HL-60 (cell line): ENCODE measurements around the gene ECHDC1.

ENCODE experiments used
- DNase-seq, 2 experiments: peaks; one replicate each; pipeline ENCODE4 v3.0.0-alpha.2; 2010 to 2020; ENCODE audit warnings: low read depth in 1 of 2, low spot score in 1 of 2
- H3K27ac ChIP-seq: fragments of 250-450 bp; sonication (Bioruptor Pico); replicated peaks from 2 replicates; pipeline ENCODE4 v1.5.1; 2020; ENCODE audit warnings: mild to moderate bottlenecking, moderate library complexity
- H3K27me3 ChIP-seq: fragments of 250-450 bp; sonication (Bioruptor Pico); 2 replicates; pipeline ENCODE4 v1.5.1; 2021; ENCODE audit warnings: mild to moderate bottlenecking, moderate library complexity; ENCODE audit not compliant: insufficient read depth, poor library complexity, severe bottlenecking
- H3K4me3 ChIP-seq: replicated peaks from 2 replicates; pipeline ENCODE4 v1.5.1; 2011; ENCODE audit warnings: mild to moderate bottlenecking, control low read depth, low read length; ENCODE audit not compliant: insufficient read depth
- GABPA ChIP-seq: IDR thresholded peaks from 2 replicates; pipeline ENCODE4 v1.6.1; 2012; ENCODE audit warnings: low read depth
- POLR2AphosphoS5 ChIP-seq: IDR thresholded peaks from 2 replicates; pipeline ENCODE4 v1.6.1; 2012; ENCODE audit warnings: low read depth
- SPI1 ChIP-seq: IDR thresholded peaks from 2 replicates; pipeline ENCODE4 v1.6.1; 2012; ENCODE audit warnings: low read depth, mild to moderate bottlenecking, borderline replicate concordance
- TF ChIP-seq, protein P1 (sequence below): IDR thresholded peaks from one replicate; pipeline ENCODE4 v1.5.1; 2011; ENCODE audit warnings: low read length, control low read depth, inconsistent platforms; ENCODE audit not compliant: insufficient read depth
- TF ChIP-seq, protein P2 (sequence below): IDR thresholded peaks from 2 replicates; pipeline ENCODE4 v1.6.1; 2012; ENCODE audit warnings: low read depth; ENCODE audit not compliant: insufficient replicate concordance

ECHDC1 gene

DNA sequence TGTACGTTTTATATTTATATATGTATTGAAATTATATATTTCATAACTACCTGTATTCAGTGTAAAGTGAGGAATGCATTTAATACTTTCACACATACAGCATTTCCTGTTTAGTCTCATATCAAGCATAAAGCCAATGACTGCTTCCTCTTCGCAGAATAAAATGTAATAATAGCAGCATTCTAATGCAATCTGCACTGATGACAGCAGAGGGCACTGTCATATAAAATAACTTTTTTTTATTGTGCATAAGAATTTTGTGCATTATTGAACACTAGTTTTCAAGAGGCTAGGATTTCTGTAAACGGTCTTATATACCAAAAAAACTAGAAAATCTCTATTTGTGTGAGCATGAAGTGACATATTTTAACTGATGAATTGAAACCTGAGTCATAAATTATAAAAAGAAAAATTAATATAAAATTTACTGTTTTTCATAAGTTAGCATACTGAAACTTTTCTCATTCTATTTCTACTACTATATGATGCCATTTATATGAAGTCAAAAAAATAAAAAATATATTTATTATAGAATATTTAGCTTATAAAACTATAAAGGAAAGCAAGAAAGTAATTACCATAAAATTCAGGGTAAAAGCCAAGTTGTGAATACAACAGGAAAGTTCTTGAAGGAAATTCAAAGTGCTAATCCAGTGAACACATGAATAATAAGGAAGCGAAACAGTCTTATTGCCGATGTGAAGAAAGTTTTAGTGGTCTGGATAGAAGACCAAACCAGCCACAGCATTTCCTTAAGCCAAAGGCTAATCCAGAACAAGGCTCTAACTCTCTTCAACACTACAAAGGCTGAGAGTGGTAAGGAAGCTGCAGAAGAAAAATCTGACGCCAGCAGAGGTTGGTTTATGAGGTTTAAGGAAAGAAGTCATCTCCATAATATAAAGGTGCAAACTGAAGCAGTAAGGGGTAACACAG, 40.4 kb downstream of the ECHDC1 start:
- no peak for TF ChIP-seq POLR2AphosphoS5
- TF ChIP-seq, protein P1, sequence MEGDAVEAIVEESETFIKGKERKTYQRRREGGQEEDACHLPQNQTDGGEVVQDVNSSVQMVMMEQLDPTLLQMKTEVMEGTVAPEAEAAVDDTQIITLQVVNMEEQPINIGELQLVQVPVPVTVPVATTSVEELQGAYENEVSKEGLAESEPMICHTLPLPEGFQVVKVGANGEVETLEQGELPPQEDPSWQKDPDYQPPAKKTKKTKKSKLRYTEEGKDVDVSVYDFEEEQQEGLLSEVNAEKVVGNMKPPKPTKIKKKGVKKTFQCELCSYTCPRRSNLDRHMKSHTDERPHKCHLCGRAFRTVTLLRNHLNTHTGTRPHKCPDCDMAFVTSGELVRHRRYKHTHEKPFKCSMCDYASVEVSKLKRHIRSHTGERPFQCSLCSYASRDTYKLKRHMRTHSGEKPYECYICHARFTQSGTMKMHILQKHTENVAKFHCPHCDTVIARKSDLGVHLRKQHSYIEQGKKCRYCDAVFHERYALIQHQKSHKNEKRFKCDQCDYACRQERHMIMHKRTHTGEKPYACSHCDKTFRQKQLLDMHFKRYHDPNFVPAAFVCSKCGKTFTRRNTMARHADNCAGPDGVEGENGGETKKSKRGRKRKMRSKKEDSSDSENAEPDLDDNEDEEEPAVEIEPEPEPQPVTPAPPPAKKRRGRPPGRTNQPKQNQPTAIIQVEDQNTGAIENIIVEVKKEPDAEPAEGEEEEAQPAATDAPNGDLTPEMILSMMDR: peak; percentile 56
- TF ChIP-seq SPI1: peak; percentile 26; the same call in 1 of the 2 replicates
- DNase-seq: peak; percentile 22 to 39
- no peak overlapping the region for H3K27ac ChIP-seq
- H3K4me3 ChIP-seq: no peak overlapping the region
- no peaks in the 10 kb centered on the region for H3K27me3 ChIP-seq

DNA sequence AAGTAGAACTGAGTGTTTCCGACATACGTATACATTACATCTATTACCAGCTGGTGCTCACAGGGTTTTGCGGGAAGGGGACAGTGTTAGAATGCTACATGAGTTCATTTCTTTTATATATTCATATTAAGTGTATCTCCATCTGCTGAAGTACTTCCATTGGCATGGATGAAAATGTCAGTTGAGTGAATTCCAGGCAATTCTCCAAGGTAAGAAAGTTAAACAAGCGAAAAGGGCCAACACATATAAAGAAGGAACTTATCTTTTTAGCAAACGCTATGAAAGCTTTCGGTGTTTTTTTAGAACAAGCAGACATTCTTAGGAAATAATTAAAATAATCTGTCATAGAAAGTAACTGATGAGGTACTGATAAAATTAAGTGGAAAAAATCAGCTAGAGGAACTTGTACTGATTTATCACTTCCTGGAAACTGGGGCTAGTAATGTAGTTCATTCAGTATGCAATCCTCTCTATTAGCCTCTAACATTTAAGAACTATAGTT, 42.2 kb downstream of the ECHDC1 start:
- no peak for DNase-seq
- TF ChIP-seq SPI1 (no peak), POLR2AphosphoS5 (no peak), GABPA (no peak)
- TF ChIP-seq, protein P1: no peak
- TF ChIP-seq, protein P2, sequence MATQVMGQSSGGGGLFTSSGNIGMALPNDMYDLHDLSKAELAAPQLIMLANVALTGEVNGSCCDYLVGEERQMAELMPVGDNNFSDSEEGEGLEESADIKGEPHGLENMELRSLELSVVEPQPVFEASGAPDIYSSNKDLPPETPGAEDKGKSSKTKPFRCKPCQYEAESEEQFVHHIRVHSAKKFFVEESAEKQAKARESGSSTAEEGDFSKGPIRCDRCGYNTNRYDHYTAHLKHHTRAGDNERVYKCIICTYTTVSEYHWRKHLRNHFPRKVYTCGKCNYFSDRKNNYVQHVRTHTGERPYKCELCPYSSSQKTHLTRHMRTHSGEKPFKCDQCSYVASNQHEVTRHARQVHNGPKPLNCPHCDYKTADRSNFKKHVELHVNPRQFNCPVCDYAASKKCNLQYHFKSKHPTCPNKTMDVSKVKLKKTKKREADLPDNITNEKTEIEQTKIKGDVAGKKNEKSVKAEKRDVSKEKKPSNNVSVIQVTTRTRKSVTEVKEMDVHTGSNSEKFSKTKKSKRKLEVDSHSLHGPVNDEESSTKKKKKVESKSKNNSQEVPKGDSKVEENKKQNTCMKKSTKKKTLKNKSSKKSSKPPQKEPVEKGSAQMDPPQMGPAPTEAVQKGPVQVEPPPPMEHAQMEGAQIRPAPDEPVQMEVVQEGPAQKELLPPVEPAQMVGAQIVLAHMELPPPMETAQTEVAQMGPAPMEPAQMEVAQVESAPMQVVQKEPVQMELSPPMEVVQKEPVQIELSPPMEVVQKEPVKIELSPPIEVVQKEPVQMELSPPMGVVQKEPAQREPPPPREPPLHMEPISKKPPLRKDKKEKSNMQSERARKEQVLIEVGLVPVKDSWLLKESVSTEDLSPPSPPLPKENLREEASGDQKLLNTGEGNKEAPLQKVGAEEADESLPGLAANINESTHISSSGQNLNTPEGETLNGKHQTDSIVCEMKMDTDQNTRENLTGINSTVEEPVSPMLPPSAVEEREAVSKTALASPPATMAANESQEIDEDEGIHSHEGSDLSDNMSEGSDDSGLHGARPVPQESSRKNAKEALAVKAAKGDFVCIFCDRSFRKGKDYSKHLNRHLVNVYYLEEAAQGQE: no peak
- Histone ChIP-seq H3K27me3 (no peaks in the 10 kb centered on the region), H3K4me3 (no peak overlapping the region), H3K27ac (no peak overlapping the region)

DNA sequence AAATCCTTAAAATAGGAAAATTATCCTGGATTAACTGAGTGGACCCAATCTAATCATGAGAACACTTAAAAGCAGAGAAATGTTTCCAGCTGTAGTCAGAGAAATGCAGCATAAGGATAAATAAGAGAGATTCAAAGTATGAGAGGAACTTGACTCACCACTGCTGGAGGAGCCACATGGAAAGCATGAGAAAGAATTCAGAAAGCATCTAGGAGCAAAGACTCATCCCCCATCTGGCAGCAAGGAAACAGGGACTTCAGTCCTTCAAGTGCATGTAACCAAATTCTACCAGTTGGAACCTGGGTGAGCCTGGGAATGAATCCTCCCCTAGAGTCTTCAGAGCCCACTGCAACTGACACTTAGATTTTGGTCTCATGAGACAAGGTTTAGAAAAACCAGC, 43.0 kb downstream of the ECHDC1 start:
- DNase-seq: no peak
- H3K4me3 ChIP-seq: no peak overlapping the region
- no peak overlapping the region for H3K27ac ChIP-seq
- no peaks in the 10 kb centered on the region for H3K27me3 ChIP-seq
- TF ChIP-seq SPI1 (no peak), POLR2AphosphoS5 (no peak), GABPA (no peak)
- TF ChIP-seq, protein P1: no peak
- TF ChIP-seq, protein P2: no peak
